ENCODE measurements around the gene MBTPS1. TPM values are rescaled to one million over a fixed set of nuclear protein-coding genes. Genes with fewer than 3 reads are reported as not detected.
"Not testable (repeated sequence)": the region's sequence is repeated elsewhere in the genome, so short reads cannot be mapped to it uniquely, and the experiment has no call there.

MBTPS1 gene
- total and polyA plus RNA-seq, 3 donors from 2014 or later: 59.0 to 122 (median 104) TPM

DNA sequence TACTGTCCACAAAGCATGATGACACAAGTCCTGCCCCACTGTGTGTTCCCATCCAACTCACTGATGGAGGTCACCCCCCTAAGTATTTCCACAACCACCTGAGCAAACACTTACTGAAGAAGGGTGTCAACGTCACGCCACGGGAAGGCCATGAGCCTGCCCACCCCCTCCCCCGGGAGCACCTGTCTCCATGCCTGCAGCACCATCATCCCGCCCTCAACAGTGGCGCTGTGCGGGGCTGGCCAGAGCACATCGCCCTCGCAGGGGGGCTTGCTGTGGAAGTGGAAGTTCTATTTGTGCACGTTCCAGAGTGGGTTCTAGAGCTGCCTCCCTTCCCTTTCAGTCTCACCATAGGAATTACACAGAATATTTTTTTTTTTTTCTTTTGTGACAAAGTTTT is 4.3 kb upstream of the MBTPS1 start:
- no peak for TF ChIP-seq POLR2A (IDR thresholded peaks at IDR 0.05)
- TF ChIP-seq, protein P1, sequence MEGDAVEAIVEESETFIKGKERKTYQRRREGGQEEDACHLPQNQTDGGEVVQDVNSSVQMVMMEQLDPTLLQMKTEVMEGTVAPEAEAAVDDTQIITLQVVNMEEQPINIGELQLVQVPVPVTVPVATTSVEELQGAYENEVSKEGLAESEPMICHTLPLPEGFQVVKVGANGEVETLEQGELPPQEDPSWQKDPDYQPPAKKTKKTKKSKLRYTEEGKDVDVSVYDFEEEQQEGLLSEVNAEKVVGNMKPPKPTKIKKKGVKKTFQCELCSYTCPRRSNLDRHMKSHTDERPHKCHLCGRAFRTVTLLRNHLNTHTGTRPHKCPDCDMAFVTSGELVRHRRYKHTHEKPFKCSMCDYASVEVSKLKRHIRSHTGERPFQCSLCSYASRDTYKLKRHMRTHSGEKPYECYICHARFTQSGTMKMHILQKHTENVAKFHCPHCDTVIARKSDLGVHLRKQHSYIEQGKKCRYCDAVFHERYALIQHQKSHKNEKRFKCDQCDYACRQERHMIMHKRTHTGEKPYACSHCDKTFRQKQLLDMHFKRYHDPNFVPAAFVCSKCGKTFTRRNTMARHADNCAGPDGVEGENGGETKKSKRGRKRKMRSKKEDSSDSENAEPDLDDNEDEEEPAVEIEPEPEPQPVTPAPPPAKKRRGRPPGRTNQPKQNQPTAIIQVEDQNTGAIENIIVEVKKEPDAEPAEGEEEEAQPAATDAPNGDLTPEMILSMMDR (IDR thresholded peaks at IDR 0.05): no peak
- Histone ChIP-seq H3K36me3 (ENCODE audit: low read depth, missing control alignments) (no peaks in the 10 kb centered on the region), H3K9me3 (no peaks in the 10 kb centered on the region), H3K27ac (no peak overlapping the region), H3K4me3 (no peak overlapping the region), H3K4me1 (peaks cover 4% of the 10 kb centered on the region), H3K27me3 (no peaks in the 10 kb centered on the region)
- intact Hi-C loops (cut with DNase I; ENCODE audit: low total_unique reads): no loop called here
- 90 to 95% methylated on average over 9 to 10 of the region's 10 CpGs for WGBS, 2 donors
- DNase-seq: no peak

DNA sequence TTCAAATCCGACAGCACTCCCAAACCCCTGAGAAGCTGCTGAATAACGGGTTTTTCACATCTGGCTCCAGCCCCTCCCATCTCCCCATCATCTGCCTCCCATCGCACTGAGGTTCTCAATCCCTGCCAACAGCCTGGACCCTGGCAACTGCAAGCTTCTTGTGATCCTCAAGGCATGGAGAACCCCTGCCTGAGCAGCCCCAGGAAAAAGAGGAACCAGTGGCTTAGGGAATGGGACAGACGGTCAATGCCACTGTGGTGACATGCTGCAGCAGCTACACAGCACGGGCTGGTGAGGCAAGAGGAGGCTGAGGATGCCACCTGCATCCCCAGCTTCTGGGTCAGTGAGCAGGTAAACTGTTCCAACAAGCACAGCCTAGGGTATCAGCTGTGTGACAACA is 3.3 kb upstream of the MBTPS1 start:
- 73 to 76% methylated on average over 3 to 5 of the region's 5 CpGs for WGBS, 2 donors

DNA sequence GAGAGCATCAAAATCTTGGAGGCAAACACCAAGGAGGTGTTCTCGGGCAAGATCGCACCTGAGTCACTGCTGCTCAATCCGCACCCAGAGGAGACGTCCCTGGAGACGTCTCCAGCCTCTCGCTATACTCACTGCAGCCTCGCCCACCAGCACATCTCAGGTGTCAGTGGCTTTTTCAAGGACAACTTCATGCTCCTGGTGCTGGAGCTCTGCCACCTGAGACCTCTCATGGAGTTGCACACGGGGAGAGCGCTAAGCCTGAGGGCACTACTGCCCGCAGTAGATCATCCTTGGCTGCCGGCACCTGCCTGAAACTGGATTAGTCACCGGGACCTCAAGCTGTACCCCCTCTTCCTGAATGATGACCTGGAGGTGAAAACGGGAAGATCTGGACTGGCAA is 2.6 kb upstream of the MBTPS1 start:
- H3K36me3 ChIP-seq (ENCODE audit: low read depth, missing control alignments): no peaks in the 10 kb centered on the region
- no peaks in the 10 kb centered on the region for H3K27me3 ChIP-seq
- TF ChIP-seq, protein P1 (IDR thresholded peaks at IDR 0.05): no peak
- TF ChIP-seq POLR2A (IDR thresholded peaks at IDR 0.05): no peak
- intact Hi-C loops (cut with DNase I; ENCODE audit: low total_unique reads): no loop called here
- H3K4me3 ChIP-seq: no peak overlapping the region
- WGBS, 2 donors: 80 to 90% methylated on average over 13 of the region's 13 CpGs
- no peaks in the 10 kb centered on the region for H3K9me3 ChIP-seq
- DNase-seq: no peak
- peaks cover 10% of the 10 kb centered on the region for H3K4me1 ChIP-seq
- H3K27ac ChIP-seq: no peak overlapping the region

More for the DNA sequence above, 3.3 kb upstream of the MBTPS1 start:
- H3K9me3 ChIP-seq: no peaks in the 10 kb centered on the region
- intact Hi-C loops (cut with DNase I; ENCODE audit: low total_unique reads): no loop called here
- DNase-seq: no peak
- no peak overlapping the region for H3K4me3 ChIP-seq
- H3K27me3 ChIP-seq: no peaks in the 10 kb centered on the region
- H3K4me1 ChIP-seq: peaks cover 10% of the 10 kb centered on the region
- TF ChIP-seq, protein P1 (IDR thresholded peaks at IDR 0.05): no peak
- no peak for TF ChIP-seq POLR2A (IDR thresholded peaks at IDR 0.05)
- no peaks in the 10 kb centered on the region for H3K36me3 ChIP-seq (ENCODE audit: low read depth, missing control alignments)
- no peak overlapping the region for H3K27ac ChIP-seq

DNA sequence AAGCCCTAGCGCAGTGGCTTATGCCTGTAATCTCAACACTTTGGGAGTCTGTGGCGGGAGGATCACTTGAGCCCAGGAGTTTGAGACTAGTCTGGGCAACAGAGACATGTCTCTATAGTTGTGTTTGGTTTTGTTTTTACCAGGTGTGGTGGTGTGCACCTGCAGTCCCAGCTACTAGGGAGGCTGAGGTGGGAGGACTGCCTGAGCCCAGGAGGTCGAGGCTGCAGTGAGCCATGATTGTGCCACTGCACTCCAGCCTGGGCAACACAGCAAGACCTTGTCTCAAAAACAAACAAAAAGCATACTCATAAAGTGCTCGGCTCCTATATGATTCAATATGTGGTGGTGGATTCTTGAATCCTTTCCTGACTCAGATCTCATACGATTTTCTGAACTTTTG is 1.6 kb upstream of the MBTPS1 start:
- WGBS, 2 donors: 71 to 82% methylated on average over 5 of the region's 5 CpGs
- DNase-seq; H3K27ac ChIP-seq; H3K36me3 ChIP-seq (ENCODE audit: low read depth, missing control alignments); H3K27me3 ChIP-seq; H3K4me3 ChIP-seq; intact Hi-C loops (cut with DNase I; ENCODE audit: low total_unique reads); H3K9me3 ChIP-seq: not testable (repeated sequence)
- H3K4me1 ChIP-seq: peaks cover 10% of the 10 kb centered on the region

DNA sequence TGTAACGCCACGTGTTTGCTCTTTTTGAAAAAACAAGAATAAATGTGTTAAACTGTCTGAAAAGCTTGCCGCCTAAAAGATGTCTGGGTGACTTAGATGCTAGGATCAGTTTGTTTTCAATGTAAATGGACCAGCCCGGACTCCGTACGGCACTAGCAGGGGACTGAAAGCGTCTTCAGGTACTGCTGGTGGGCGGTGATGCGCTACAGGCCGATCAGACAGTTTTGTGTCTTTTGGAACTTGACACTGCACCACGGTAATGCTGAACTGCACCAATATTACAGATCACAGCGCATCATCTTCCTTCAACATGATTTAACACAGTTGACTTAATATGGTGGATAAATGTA is 727 bp upstream of the MBTPS1 start:
- Histone ChIP-seq H3K36me3 (ENCODE audit: low read depth, missing control alignments) (no peaks in the 10 kb centered on the region), H3K27ac (peak overlapping the region; percentile 81 to 93), H3K27me3 (no peaks in the 10 kb centered on the region), H3K4me1 (peaks cover 10% of the 10 kb centered on the region), H3K9me3 (no peaks in the 10 kb centered on the region), H3K4me3 (peak overlapping the region; percentile 97)
- 4 to 5% methylated on average over 12 of the region's 12 CpGs for WGBS, 2 donors
- TF ChIP-seq POLR2A (IDR thresholded peaks at IDR 0.05): no peak
- TF ChIP-seq, protein P1 (IDR thresholded peaks at IDR 0.05): no peak
- peak; percentile 65 for DNase-seq
- intact Hi-C loops (cut with DNase I; ENCODE audit: low total_unique reads): loop anchor here (2.0 kb wide), 1 partner anchor 31 kb away; no protein-coding TSS in a partner anchor
